Ascending aorta (tissue), 2 donors: ENCODE data around the gene AKT3. TPM values are rescaled to one million over a fixed set of nuclear protein-coding genes. Genes with fewer than 3 reads are reported as not detected.

ENCODE experiments used
- DNase-seq, 2 donors: peaks; one replicate each; pipeline ENCODE4 v3.0.0-alpha.2; 2019; ENCODE audit warnings: low spot score in 2 of 2
- H3K27ac ChIP-seq, 2 donors: fragments of 200-600 bp; sonication (generic); one replicate each; pipeline ENCODE4 v1.5.1; 2016 to 2017; ENCODE audit warnings: mild to moderate bottlenecking in 1 of 2
- H3K27me3 ChIP-seq: fragments of 200-600 bp; sonication (generic); one replicate; pipeline ENCODE4 v1.5.1; 2017
- H3K36me3 ChIP-seq, 2 donors: fragments of 200-600 bp; sonication (generic); one replicate each; pipeline ENCODE4 v1.5.1; 2016
- H3K4me1 ChIP-seq, 2 donors: fragments of 200-600 bp; sonication (generic); one replicate each; pipeline ENCODE4 v1.5.1; 2016 to 2017; ENCODE audit warnings: mild to moderate bottlenecking in 1 of 2
- H3K4me3 ChIP-seq, 2 donors: fragments of 200-600 bp; sonication (generic); one replicate each; pipeline ENCODE4 v1.5.1; 2016 to 2017; ENCODE audit warnings: mild to moderate bottlenecking in 1 of 2
- H3K9me3 ChIP-seq, 2 donors: fragments of 200-600 bp; sonication (generic); one replicate each; pipeline ENCODE4 v1.5.1; 2016
- CTCF ChIP-seq, 3 experiments: fragments of 200-600 bp in 2 of 3; fragments of 450-650 bp in 1 of 3; sonication (generic) in 2 of 3; IDR thresholded peaks; one replicate each; pipeline ENCODE4 v1.5.1; 2016 to 2019; ENCODE audit warnings: antibody characterized with exemption in 3 of 3, mild to moderate bottlenecking in 1 of 3, moderate library complexity in 1 of 3
- intact Hi-C: fragments of 100-400 bp; cut with DNase I; formaldehyde crosslinking; loops from one replicate; pipeline ENCODE4 v1.15.1; 2023
- total RNA-seq: library from RNA; depleted of rRNA; stranded (reverse); fragments of >200 nt; gene quantifications from one replicate; pipeline ENCODE4 v1.1.0, GENCODE V29; 2016

The AKT3 gene
- total RNA-seq, 1 donor from 2014 or later: 38.0 TPM

- DNase-seq: no peak
- Histone ChIP-seq H3K4me1 (peaks cover 6 to 39% of the 10 kb centered on the region in 2 donors), H3K27me3 (no peaks in the 10 kb centered on the region), H3K9me3 (no peaks in the 10 kb centered on the region), H3K27ac (peak overlapping the region; percentile 3 to 14), H3K4me3 (no peak overlapping the region), H3K36me3 (no peaks in the 10 kb centered on the region)
- no peak for TF ChIP-seq CTCF (IDR thresholded peaks at IDR 0.05)
- intact Hi-C loops: loop anchor here (5.0 to 10.0 kb wide), 2 partner anchors 113 to 395 kb away; partner anchors contain the start of gene AKT3
Measured at GRCh38 chr1:243739335-243740003, 110.6 kb downstream of the AKT3 start.

GRCh38 chr1:243738020-243738419 lies 112.0 kb downstream of the AKT3 start:
- no peak for TF ChIP-seq CTCF (IDR thresholded peaks at IDR 0.05)
- H3K4me1 ChIP-seq: peaks cover 6 to 39% of the 10 kb centered on the region in 2 donors
- no peaks in the 10 kb centered on the region for H3K27me3 ChIP-seq

GRCh38 chr1:243735457-243735856 lies 114.6 kb downstream of the AKT3 start:
- H3K27me3 ChIP-seq: no peaks in the 10 kb centered on the region
- no peak overlapping the region for H3K27ac ChIP-seq
- no peaks in the 10 kb centered on the region for H3K9me3 ChIP-seq
- H3K36me3 ChIP-seq: no peaks in the 10 kb centered on the region
- no peak for TF ChIP-seq CTCF (IDR thresholded peaks at IDR 0.05)
- intact Hi-C loops: no loop called here
- no peak overlapping the region for H3K4me3 ChIP-seq
- peaks cover 12 to 29% of the 10 kb centered on the region in 2 donors for H3K4me1 ChIP-seq
- no peak for DNase-seq

More at GRCh38 chr1:243738020-243738419, 112.0 kb downstream of the AKT3 start:
- intact Hi-C loops: no loop called here
- Histone ChIP-seq H3K9me3 (no peaks in the 10 kb centered on the region), H3K27ac (no peak overlapping the region), H3K36me3 (no peaks in the 10 kb centered on the region), H3K4me3 (no peak overlapping the region)
- no peak for DNase-seq

- no peaks in the 10 kb centered on the region for H3K9me3 ChIP-seq
- TF ChIP-seq CTCF (IDR thresholded peaks at IDR 0.05): no peak
- DNase-seq: no peak
- H3K27me3 ChIP-seq: no peaks in the 10 kb centered on the region
- peaks cover 9 to 21% of the 10 kb centered on the region in 2 donors for H3K4me1 ChIP-seq
- intact Hi-C loops: no loop called here
- no peak overlapping the region for H3K27ac ChIP-seq
- H3K4me3 ChIP-seq: no peak overlapping the region
- H3K36me3 ChIP-seq: no peaks in the 10 kb centered on the region
Measured at GRCh38 chr1:243734308-243734695, 115.7 kb downstream of the AKT3 start.

GRCh38 chr1:243733670-243734307 lies 116.3 kb downstream of the AKT3 start:
- Histone ChIP-seq H3K36me3 (no peaks in the 10 kb centered on the region), H3K4me3 (no peak overlapping the region), H3K4me1 (peaks cover 9 to 21% of the 10 kb centered on the region in 2 donors), H3K9me3 (no peaks in the 10 kb centered on the region), H3K27ac (no peak overlapping the region), H3K27me3 (no peaks in the 10 kb centered on the region)
- intact Hi-C loops: no loop called here
- DNase-seq: no peak
- TF ChIP-seq CTCF (IDR thresholded peaks at IDR 0.05): no peak
